ENCODE results near the gene ORC1.

Gene ORC1

GRCh38 chr1:52404116-52404974, at the start of gene ORC1, which contains the start of gene PRPF38A:
TSS of gene ORC1 (minus strand) at chr1:52404423. CDS start at chr1:52402223, 2,200 bp downstream.
TSS of gene PRPF38A (plus strand) at chr1:52404602. CDS start at chr1:52404750, 148 bp downstream.
- peak; percentile 27 to 93 (median 88) for DNase-seq

DNA sequence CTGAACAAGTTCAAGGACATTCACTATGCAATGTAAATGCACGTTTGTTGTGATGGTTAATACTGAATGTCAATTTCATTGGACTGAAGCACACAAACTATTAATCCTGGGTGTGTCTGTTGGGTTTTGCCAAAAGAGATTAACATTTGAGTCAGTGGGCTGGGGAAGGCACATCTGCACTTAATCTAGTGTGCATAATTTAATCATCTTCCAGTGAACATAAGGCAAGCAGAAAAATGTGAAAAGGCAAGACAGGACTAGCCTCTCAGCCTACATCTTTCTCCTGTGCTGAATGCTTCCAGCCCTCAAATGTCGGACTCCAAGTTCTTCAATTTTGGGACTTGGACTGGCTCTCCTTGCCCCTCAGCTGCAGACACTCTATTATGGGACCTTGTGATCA, 40.2 kb upstream of the ORC1 start:
- no peak for DNase-seq

- DNase-seq, result no peak
Measured at GRCh38 chr1:52439976-52440375, 35.8 kb upstream of the ORC1 start.

DNA sequence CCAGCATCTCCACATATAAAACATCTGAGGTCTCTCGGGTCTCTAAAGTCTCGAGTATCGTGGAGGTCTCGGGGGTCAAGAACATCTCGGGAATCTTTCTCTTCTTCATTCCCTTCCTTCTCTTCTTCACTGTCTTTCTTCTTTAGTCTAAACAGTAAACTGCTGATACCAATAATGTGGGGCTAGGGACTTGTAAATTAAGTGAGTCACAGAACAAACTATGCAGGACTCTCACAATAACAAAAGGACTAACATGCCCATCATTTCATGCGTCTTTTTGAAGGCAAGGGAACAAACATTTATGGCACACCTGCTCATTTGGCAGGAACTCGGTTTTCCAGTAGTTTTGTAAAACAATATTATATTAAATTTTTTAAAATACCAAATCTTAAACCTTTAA, 32.6 kb upstream of the ORC1 start:
- DNase-seq, result no peak

DNA sequence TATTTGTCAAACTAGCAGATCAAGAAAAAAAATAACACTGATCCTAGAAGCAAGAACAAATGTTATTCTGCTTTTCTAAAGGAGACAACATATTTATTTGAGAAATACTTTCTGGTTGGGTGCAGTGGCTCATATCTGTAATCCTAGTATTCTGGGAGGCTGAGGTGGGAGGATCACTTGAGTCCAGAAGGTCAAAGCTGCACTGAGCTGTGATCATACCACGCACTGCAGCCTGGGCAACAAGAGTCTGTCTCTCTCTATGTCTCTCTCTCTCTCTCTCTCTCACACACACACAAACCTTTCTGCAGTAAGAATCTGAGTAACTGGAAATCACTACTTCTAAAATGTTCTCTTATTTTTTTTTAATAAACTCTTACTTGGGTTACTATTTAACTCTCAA, 31.4 kb upstream of the ORC1 start:
- no peak for DNase-seq

- DNase-seq, result no peak
Measured at GRCh38 chr1:52435211-52435610, 31.0 kb upstream of the ORC1 start.

DNA sequence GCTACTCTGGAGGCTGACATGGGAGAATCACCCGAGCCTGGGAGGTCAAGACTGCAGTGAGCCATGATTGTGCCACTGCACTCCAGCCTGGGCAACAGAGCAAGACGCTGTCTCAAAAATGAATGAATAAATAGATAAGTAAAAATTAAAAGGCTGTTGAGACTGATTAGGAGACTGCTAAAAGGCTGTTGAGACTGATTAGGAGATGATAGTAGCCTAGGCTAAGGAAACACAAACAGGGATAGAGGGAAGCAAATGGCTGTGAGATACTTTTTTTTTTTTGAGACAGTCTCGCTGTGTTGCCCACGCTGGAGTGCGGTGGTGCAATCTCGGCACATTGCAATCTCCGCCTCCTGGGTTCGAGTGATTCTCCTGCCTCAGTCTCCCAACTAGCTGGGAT, 28.6 kb upstream of the ORC1 start:
- no peak for DNase-seq

GRCh38 chr1:52427152-52427551, 22.9 kb upstream of the ORC1 start:
- DNase-seq, result no peak

DNA sequence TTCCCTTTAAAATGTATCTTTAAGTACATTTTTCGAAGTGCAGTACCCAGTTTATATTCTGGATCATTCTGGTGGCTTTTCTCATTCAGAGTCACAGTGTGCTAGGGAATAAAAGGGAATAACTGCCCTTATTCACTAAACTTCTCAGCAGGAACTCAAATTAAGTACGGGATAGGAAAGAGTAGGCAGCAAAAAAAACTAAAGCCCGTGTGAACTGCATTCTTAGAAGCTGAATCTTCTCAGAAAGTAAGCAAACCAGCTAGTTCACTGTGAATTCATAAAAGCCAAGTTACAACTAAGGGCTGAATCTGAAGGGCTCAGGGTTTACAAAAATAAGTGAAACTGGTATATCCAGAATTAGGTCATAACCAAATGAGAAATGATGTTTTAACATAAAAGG, 22.1 kb upstream of the ORC1 start:
- DNase-seq, result no peak

DNA sequence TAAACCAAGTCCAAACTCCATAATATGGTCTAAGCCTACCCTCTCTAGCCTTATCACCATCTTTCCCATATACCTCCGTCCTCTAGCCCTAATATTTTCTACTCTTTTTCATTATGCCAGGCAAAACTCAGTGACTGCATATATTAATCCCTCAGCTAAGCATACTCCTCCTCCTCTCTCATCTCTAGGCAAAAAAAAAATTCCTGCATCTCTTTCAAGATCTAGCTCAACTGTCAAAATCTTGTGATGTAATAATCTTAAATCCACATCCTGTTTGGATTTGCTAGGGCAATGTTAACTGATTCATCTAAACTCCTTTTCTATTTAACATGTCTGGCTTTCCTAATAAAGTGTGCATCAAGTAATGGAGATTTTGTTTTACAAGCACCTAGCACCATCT, 20.6 kb upstream of the ORC1 start:
- DNase-seq, result no peak

GRCh38 chr1:52424231-52424636, 20.0 kb upstream of the ORC1 start:
- no peak for DNase-seq

DNA sequence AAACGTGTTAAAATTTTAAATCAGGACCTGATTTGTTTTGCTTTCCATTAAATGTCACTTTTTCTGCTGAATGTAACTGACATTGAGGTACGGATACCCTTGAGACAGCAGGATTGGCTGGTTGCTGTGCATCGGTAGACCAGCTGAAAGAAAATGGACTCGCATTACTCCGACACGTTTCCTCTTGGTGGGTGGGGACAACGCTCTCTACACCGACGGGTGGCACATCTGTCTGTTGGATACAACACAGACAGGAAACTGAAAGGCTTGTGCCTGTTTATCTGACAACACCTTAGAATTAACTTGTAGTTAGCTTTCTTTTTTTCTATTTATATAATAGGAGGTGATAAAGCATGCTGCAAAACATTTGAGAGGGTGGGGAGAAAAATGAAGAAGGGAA, 19.5 kb upstream of the ORC1 start:
- DNase-seq, result no peak

DNA sequence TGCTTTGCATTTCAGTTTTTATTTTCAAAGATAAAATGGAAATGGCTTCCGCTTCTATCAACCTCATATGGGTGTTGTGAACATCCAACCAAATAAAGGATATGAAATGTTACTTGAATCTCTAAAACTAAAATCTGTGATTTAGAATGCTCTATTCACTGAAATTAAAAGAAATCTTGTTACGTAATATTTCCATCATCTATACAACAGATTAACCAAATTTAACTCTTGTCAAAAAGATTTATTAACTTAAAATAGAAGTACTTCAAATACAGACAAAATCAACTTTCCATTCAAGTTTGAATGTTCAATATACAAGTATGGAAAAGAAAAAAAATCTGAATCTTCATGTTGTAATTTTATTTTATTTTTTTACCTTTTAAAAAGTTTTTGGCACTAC, 18.8 kb upstream of the ORC1 start:
- DNase-seq, result no peak

GRCh38 chr1:52420713-52421112, 16.5 kb upstream of the ORC1 start:
- DNase-seq, result no peak

- DNase-seq, result no peak
Measured at GRCh38 chr1:52416811-52417210, 12.6 kb upstream of the ORC1 start.

- no peak for DNase-seq
Measured at GRCh38 chr1:52414942-52415341, 10.7 kb upstream of the ORC1 start.

- no peak for DNase-seq
Measured at GRCh38 chr1:52413410-52413989, 9.3 kb upstream of the ORC1 start.

- no peak for DNase-seq
Measured at GRCh38 chr1:52404975-52405338, 734 bp upstream of the ORC1 start.

- DNase-seq, result no peak
Measured at GRCh38 chr1:52403566-52404115, 582 bp downstream of the ORC1 start.

DNA sequence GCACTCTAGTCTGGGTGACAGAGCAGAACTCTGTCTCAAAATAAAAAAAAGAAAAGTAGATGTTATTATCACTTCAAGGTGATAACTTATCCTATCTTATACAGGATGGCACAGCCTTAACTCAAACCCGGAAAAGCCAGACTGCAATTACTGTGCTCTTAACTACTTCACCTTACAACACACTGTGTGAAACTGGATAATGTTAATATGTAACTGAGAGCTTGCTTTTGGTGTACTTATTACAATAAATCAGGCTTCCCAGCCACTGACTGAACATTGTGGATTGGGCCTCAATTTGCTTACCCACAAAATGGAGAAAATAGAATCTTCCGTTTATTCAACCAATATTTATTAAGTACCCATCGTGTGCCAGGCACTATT, 1.4 kb downstream of the ORC1 start:
- DNase-seq, result no peak

- no peak for DNase-seq
Measured at GRCh38 chr1:52400131-52400530, 4.1 kb downstream of the ORC1 start.

GRCh38 chr1:52399629-52400028, 4.6 kb downstream of the ORC1 start:
- DNase-seq, result no peak

DNA sequence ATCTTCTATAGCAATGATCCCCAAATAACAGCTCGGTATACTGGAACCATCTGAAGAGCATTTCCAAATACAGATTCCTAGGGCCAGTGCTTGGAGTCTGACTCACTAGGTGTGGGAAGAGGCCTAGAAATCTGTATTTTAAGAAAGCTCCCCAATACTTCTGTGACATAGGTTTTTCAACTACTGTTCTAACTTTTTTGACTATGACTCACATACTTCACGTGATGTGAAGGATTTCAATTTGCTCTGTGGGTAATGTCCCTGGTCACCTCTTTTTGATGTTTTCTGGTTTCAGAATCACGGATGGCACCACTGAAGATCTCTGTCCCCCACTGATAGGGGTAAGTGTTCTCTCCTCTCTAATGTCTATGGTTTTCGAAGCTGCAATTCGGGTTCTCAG, 11.0 kb downstream of the ORC1 start:
- DNase-seq, result no peak

GRCh38 chr1:52386458-52386857, 17.8 kb downstream of the ORC1 start:
- DNase-seq, result no peak

All from C1 segment of cervical spinal cord (tissue), 14 donors.